Measurements from ENCODE around the gene PPARA. TPM values are rescaled to one million over a fixed set of nuclear protein-coding genes. Genes with fewer than 3 reads are reported as not detected.

PPARA gene
- total RNA-seq, 2 donors from 2014 or later, result 15.4 to 18.6 TPM

DNA sequence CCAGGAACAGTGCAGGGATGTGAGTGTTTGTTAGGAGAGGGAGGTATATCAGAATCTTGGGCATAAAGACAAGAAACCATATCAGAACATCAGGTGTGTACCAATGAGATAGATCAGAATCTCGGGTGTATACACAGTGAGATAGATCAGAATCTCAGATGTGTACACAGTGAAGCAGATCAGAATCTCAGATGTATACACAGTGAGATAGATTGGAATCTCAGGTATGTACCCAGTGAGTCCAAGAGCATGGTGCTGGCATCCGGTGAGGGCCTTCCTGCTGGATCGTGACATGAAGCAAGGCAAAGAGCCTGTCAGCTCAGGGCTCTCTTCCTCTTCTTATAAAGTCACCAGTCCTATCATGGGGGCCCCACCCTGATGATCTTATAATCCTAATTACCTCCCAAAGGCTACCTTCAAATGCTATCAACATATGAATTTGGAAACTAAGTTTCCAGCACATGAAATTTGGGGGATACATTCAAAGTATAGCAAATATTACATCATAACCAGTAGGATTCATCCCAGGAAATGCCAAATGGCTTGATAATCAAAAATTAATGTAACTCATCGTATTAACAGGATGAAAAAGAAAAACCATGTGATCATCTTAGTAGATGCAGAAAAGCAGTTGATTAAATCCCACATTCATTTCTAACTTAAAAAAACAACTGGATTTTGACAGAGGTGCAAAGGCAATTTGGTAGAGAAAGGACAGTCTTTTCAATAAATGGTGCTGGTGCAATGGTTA lies 28.6 kb downstream of the PPARA start:
- H3K27ac ChIP-seq (ENCODE audit: low read depth, low read length), result no peak overlapping the region
- Mint-ChIP-seq H3K27ac (no peak overlapping the region), H3K9me3 (peaks cover 45% of the 10 kb centered on the region), H3K27me3 (ENCODE audit: insufficient read depth) (peaks cover 1% of the 10 kb centered on the region), H3K4me3 (no peak overlapping the region), H3K4me1 (no peaks in the 10 kb centered on the region), H3K36me3 (ENCODE audit: low read depth) (peaks cover 68% of the 10 kb centered on the region)
- H3K36me3 ChIP-seq (ENCODE audit: control insufficient read depth, insufficient read depth, low read length), result no peaks in the 10 kb centered on the region
- no peaks in the 10 kb centered on the region for H3K27me3 ChIP-seq (ENCODE audit: control insufficient read depth, insufficient read depth, low read length, poor library complexity, severe bottlenecking)
- WGBS, 2 experiments (ENCODE audit: insufficient coverage in 1 of 2, insufficient read length in 1 of 2), result 93 to 95% methylated on average over 4 of the region's 4 CpGs
- TF ChIP-seq, protein P1, sequence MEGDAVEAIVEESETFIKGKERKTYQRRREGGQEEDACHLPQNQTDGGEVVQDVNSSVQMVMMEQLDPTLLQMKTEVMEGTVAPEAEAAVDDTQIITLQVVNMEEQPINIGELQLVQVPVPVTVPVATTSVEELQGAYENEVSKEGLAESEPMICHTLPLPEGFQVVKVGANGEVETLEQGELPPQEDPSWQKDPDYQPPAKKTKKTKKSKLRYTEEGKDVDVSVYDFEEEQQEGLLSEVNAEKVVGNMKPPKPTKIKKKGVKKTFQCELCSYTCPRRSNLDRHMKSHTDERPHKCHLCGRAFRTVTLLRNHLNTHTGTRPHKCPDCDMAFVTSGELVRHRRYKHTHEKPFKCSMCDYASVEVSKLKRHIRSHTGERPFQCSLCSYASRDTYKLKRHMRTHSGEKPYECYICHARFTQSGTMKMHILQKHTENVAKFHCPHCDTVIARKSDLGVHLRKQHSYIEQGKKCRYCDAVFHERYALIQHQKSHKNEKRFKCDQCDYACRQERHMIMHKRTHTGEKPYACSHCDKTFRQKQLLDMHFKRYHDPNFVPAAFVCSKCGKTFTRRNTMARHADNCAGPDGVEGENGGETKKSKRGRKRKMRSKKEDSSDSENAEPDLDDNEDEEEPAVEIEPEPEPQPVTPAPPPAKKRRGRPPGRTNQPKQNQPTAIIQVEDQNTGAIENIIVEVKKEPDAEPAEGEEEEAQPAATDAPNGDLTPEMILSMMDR (conservative IDR thresholded peaks at IDR 0.05), result no peak
- H3K4me1 ChIP-seq (ENCODE audit: control insufficient read depth, insufficient read depth, low read length), result no peaks in the 10 kb centered on the region
- no peak for DNase-seq
- peaks cover 35% of the 10 kb centered on the region for H3K9me3 ChIP-seq (ENCODE audit: control insufficient read depth, low read length)
- H3K9ac ChIP-seq (ENCODE audit: extremely low read depth, low read length, poor library complexity, severe bottlenecking), result no peak overlapping the region
- no peak overlapping the region for H3K4me3 ChIP-seq (ENCODE audit: low read length)

DNA sequence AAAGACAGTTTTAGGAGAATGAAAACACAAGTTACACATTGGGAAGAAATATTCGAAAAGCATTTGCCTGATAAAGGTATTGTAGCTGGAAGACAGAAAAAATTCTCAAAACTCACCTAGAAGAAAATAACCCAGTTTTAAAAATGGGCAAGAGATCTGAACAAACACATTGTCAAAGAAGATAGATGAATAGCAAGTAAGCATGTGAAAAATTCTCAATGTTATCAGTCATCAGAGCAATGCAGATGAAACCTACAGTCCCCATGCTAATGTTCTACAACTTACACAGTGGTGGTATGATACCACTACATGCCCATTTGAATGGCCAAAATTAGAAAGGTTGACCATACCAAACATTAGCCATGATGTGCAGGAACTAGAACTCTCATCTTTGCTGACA lies 29.4 kb downstream of the PPARA start:
- peaks cover 35% of the 10 kb centered on the region for H3K9me3 ChIP-seq (ENCODE audit: control insufficient read depth, low read length)
- H3K27ac Mint-ChIP-seq, result no peak overlapping the region
- no peaks in the 10 kb centered on the region for H3K36me3 ChIP-seq (ENCODE audit: control insufficient read depth, insufficient read depth, low read length)
- no peak overlapping the region for H3K9ac ChIP-seq (ENCODE audit: extremely low read depth, low read length, poor library complexity, severe bottlenecking)
- no peak overlapping the region for H3K4me3 Mint-ChIP-seq
- no peak overlapping the region for H3K4me3 ChIP-seq (ENCODE audit: low read length)
- H3K4me1 Mint-ChIP-seq, result no peaks in the 10 kb centered on the region
- peaks cover 1% of the 10 kb centered on the region for H3K27me3 Mint-ChIP-seq (ENCODE audit: insufficient read depth)
- no peak for DNase-seq
- peaks cover 45% of the 10 kb centered on the region for H3K9me3 Mint-ChIP-seq
- H3K36me3 Mint-ChIP-seq (ENCODE audit: low read depth), result peaks cover 70% of the 10 kb centered on the region
- no peak overlapping the region for H3K27ac ChIP-seq (ENCODE audit: low read depth, low read length)
- no peaks in the 10 kb centered on the region for H3K4me1 ChIP-seq (ENCODE audit: control insufficient read depth, insufficient read depth, low read length)
- TF ChIP-seq, protein P1 (conservative IDR thresholded peaks at IDR 0.05), result no peak
- 86 to 100% methylated on average over 1 of the region's 1 CpG for WGBS, 2 experiments (ENCODE audit: insufficient coverage in 1 of 2, insufficient read length in 1 of 2)
- no peaks in the 10 kb centered on the region for H3K27me3 ChIP-seq (ENCODE audit: control insufficient read depth, insufficient read depth, low read length, poor library complexity, severe bottlenecking)

DNA sequence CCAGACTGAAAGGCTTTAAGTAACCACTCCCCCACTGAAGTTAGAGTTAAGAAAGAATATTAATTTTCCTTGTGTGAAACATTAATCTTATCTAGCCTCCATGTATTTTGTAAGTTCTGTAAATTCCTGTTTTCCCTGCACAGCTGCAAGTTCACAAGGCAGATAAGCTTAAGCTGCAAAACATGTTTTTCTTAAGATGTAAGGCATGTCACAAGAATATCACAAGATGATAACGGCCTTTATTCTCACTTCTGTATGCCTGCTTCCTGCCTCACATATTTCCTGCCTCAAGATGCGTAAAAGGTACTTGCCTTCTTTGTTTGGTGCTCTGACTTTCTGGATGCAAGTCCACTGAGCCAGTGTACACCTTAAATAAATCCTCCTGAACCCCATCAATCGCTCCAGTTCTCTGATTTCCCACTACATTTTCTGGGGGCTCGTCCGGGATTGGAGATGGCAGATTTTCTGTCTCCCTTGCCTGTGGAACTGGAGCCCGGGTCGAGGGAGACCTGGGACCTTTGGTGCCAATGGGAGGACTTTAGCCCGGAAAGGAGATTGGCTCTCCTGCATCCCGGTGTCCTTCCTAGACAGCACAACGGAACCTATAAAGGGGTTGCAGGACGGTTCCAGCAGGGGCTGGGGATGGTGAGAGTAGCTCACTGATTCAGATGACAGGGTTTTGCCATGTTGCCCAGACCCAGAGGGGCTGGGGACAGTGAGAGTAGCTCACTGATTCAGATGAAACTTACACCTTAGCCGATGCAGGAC lies 30.2 kb downstream of the PPARA start:
- no peak overlapping the region for H3K27ac ChIP-seq (ENCODE audit: low read depth, low read length)
- H3K36me3 Mint-ChIP-seq (ENCODE audit: low read depth), result peaks cover 76% of the 10 kb centered on the region
- H3K9me3 Mint-ChIP-seq, result peaks cover 45% of the 10 kb centered on the region
- no peak overlapping the region for H3K4me3 ChIP-seq (ENCODE audit: low read length)
- H3K36me3 ChIP-seq (ENCODE audit: control insufficient read depth, insufficient read depth, low read length), result no peaks in the 10 kb centered on the region
- H3K9ac ChIP-seq (ENCODE audit: extremely low read depth, low read length, poor library complexity, severe bottlenecking), result no peak overlapping the region
- H3K27me3 ChIP-seq (ENCODE audit: control insufficient read depth, insufficient read depth, low read length, poor library complexity, severe bottlenecking), result no peaks in the 10 kb centered on the region
- H3K27me3 Mint-ChIP-seq (ENCODE audit: insufficient read depth), result peaks cover 1% of the 10 kb centered on the region
- DNase-seq, result no peak
- no peak overlapping the region for H3K27ac Mint-ChIP-seq
- no peak overlapping the region for H3K4me3 Mint-ChIP-seq
- H3K4me1 Mint-ChIP-seq, result no peaks in the 10 kb centered on the region
- 93 to 94% methylated on average over 11 to 12 of the region's 12 CpGs for WGBS, 2 experiments (ENCODE audit: insufficient coverage in 1 of 2, insufficient read length in 1 of 2)
- TF ChIP-seq, protein P1 (conservative IDR thresholded peaks at IDR 0.05), result no peak
- H3K4me1 ChIP-seq (ENCODE audit: control insufficient read depth, insufficient read depth, low read length), result no peaks in the 10 kb centered on the region
- peaks cover 35% of the 10 kb centered on the region for H3K9me3 ChIP-seq (ENCODE audit: control insufficient read depth, low read length)
